WTC11 (cell line): Measurements from ENCODE around the gene EME2. TPM values are rescaled to one million over a fixed set of nuclear protein-coding genes. Genes with fewer than 3 reads are reported as not detected.

ENCODE experiments used
- ATAC-seq: fragments of 200-7000 bp; cut with Tn5 transposase; 2 replicates; pipeline ENCODE4 v1.10.0; 2021; ENCODE audit warnings: mild to moderate bottlenecking, moderate library complexity
- CTCF ChIA-PET: fragments of 300-600 bp; sonication (Branson Sonifier 250); formaldehyde crosslinking; loops from one replicate; lab custom pipeline; 2021; ENCODE audit warnings: antibody characterized with exemption; lab: Charles Lee
- POLR2A ChIA-PET: fragments of 350-600 bp; sonication (Branson Sonifier 250); formaldehyde crosslinking; loops from one replicate; lab custom pipeline; 2021; ENCODE audit warnings: antibody characterized with exemption; lab: Charles Lee
- DNase-seq: peaks from one replicate; pipeline ENCODE4 v3.0.0; 2021; ENCODE audit warnings: low spot score
- H3K27ac Mint-ChIP-seq: 2 replicates; pipeline ENCODE4 v1.8.0; 2021; ENCODE audit warnings: mixed read lengths
- H3K27me3 Mint-ChIP-seq: 2 replicates; pipeline ENCODE4 v1.8.0; 2021; ENCODE audit warnings: low read depth, mild to moderate bottlenecking, moderate library complexity, mixed read lengths
- H3K36me3 Mint-ChIP-seq: 2 replicates; pipeline ENCODE4 v1.8.0; 2021; ENCODE audit warnings: mixed read lengths
- H3K4me1 Mint-ChIP-seq: 2 replicates; pipeline ENCODE4 v1.8.0; 2022; ENCODE audit warnings: mixed read lengths
- H3K4me3 Mint-ChIP-seq: 2 replicates; pipeline ENCODE4 v1.8.0; 2021; ENCODE audit warnings: mild to moderate bottlenecking, moderate library complexity, mixed read lengths
- H3K9me3 Mint-ChIP-seq: 2 replicates; pipeline ENCODE4 v1.8.0; 2021; ENCODE audit warnings: mixed read lengths
- ATF6 ChIP-seq: sonication (generic); formaldehyde crosslinking; IDR thresholded peaks from 2 replicates; pipeline ENCODE4 v1.8.1; 2023; ENCODE audit warnings: mild to moderate bottlenecking, missing genetic modification reagents
- CTCF ChIP-seq: fragments of 200-600 bp; IDR thresholded peaks from 2 replicates; pipeline ENCODE4 v1.8.0; 2022; ENCODE audit warnings: antibody characterized with exemption
- E2F4 ChIP-seq: sonication (generic); formaldehyde crosslinking; IDR thresholded peaks from 2 replicates; pipeline ENCODE4 v1.8.1; 2022; ENCODE audit warnings: low read depth, mild to moderate bottlenecking, moderate library complexity, missing genetic modification reagents, borderline replicate concordance
- ELF4 ChIP-seq: sonication (generic); formaldehyde crosslinking; IDR thresholded peaks from 2 replicates; pipeline ENCODE4 v1.8.1; 2022; ENCODE audit warnings: low read depth, mild to moderate bottlenecking, moderate library complexity, missing genetic modification reagents
- ERG ChIP-seq: fragments of 250-450 bp; sonication (Bioruptor Pico); IDR thresholded peaks from 2 replicates; pipeline ENCODE4 v1.8.0; 2021; ENCODE audit warnings: mild to moderate bottlenecking
- HMGA2 ChIP-seq: fragments of 250-450 bp; sonication (Bioruptor Pico); IDR thresholded peaks from 2 replicates; pipeline ENCODE4 v1.4.0; 2021; ENCODE audit warnings: mild to moderate bottlenecking, moderate library complexity
- HMGXB4 ChIP-seq: sonication (generic); formaldehyde crosslinking; IDR thresholded peaks from 2 replicates; pipeline ENCODE4 v1.8.1; 2023; ENCODE audit warnings: mild to moderate bottlenecking, moderate library complexity, missing genetic modification reagents
- JUN ChIP-seq: sonication (generic); formaldehyde crosslinking; IDR thresholded peaks from 2 replicates; pipeline ENCODE4 v1.8.0; 2023; ENCODE audit warnings: mild to moderate bottlenecking, missing genetic modification reagents
- KAT7 ChIP-seq: sonication (generic); formaldehyde crosslinking; IDR thresholded peaks from 2 replicates; pipeline ENCODE4 v1.8.1; 2023; ENCODE audit warnings: missing genetic modification reagents, mild to moderate bottlenecking, borderline replicate concordance
- MLX ChIP-seq: sonication (generic); formaldehyde crosslinking; IDR thresholded peaks from 2 replicates; pipeline ENCODE4 v1.8.1; 2023; ENCODE audit warnings: mild to moderate bottlenecking, missing genetic modification reagents, moderate library complexity
- RORB ChIP-seq: fragments of 250-450 bp; sonication (Bioruptor Pico); IDR thresholded peaks from 2 replicates; pipeline ENCODE4 v1.9.0; 2021; ENCODE audit warnings: mild to moderate bottlenecking
- SP1 ChIP-seq: sonication (generic); formaldehyde crosslinking; conservative IDR thresholded peaks from 2 replicates; pipeline ENCODE4 v1.8.1; 2022; ENCODE audit warnings: missing genetic modification reagents
- ZNF219 ChIP-seq: sonication (generic); formaldehyde crosslinking; IDR thresholded peaks from 2 replicates; pipeline ENCODE4 v1.8.0; 2023; ENCODE audit warnings: missing genetic modification reagents, mild to moderate bottlenecking, borderline replicate concordance
- ZNF671 ChIP-seq: fragments of 250-450 bp; sonication (Bioruptor Pico); IDR thresholded peaks from 2 replicates; pipeline ENCODE4 v1.8.0; 2021; ENCODE audit warnings: mild to moderate bottlenecking
- total RNA-seq: library from RNA; stranded (reverse); gene quantifications from 3 replicates; pipeline ENCODE4 v1.2.3, GENCODE V29; 2021
- TF ChIP-seq, protein P1 (sequence below): sonication (generic); formaldehyde crosslinking; IDR thresholded peaks from 2 replicates; pipeline ENCODE4 v1.8.0; 2022; ENCODE audit warnings: mild to moderate bottlenecking, missing genetic modification reagents
- TF ChIP-seq, protein P2 (sequence below): sonication (generic); formaldehyde crosslinking; IDR thresholded peaks from 2 replicates; pipeline ENCODE4 v1.8.1; 2022; ENCODE audit warnings: missing genetic modification reagents, borderline replicate concordance

The EME2 gene
- total RNA-seq, 1 experiment from 2014 or later: 23.2 TPM

GRCh38 chr16:1810536-1810935 is 37.9 kb downstream of the EME2 start:
- ChIA-PET CTCF (no interaction called here), POLR2A (no interaction called here)
- DNase-seq: no peak
- ATAC-seq: no peak
- peaks cover 17% of the 10 kb centered on the region for H3K36me3 Mint-ChIP-seq
- no peak overlapping the region for H3K4me3 Mint-ChIP-seq
- no peak overlapping the region for H3K27ac Mint-ChIP-seq
- TF ChIP-seq JUN (no peak), ATF6 (CRISPR knock-in tag) (no peak), ELF4 (CRISPR knock-in tag) (no peak), SP1 (CRISPR knock-in tag) (no peak), HMGXB4 (CRISPR knock-in tag) (no peak), ZNF671 (CRISPR knock-in tag) (no peak), ERG (CRISPR knock-in tag) (no peak), RORB (CRISPR knock-in tag) (no peak), E2F4 (no peak), HMGA2 (no peak), CTCF (no peak), MLX (CRISPR knock-in tag) (no peak), KAT7 (no peak)
- TF ChIP-seq, protein P1, sequence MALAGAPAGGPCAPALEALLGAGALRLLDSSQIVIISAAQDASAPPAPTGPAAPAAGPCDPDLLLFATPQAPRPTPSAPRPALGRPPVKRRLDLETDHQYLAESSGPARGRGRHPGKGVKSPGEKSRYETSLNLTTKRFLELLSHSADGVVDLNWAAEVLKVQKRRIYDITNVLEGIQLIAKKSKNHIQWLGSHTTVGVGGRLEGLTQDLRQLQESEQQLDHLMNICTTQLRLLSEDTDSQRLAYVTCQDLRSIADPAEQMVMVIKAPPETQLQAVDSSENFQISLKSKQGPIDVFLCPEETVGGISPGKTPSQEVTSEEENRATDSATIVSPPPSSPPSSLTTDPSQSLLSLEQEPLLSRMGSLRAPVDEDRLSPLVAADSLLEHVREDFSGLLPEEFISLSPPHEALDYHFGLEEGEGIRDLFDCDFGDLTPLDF (CRISPR knock-in tag): no peak
- no peaks in the 10 kb centered on the region for H3K4me1 Mint-ChIP-seq
- H3K9me3 Mint-ChIP-seq: peaks cover 4% of the 10 kb centered on the region; the same call in 1 of the 2 replicates
- no peaks in the 10 kb centered on the region; the same call in 1 of the 2 replicates for H3K27me3 Mint-ChIP-seq

GRCh38 chr16:1812732-1813163 is 40.1 kb downstream of the EME2 start:
- peak; percentile 70 for DNase-seq
- ATAC-seq: peak; percentile 61
- no peak overlapping the region for H3K4me3 Mint-ChIP-seq
- TF ChIP-seq, protein P2, sequence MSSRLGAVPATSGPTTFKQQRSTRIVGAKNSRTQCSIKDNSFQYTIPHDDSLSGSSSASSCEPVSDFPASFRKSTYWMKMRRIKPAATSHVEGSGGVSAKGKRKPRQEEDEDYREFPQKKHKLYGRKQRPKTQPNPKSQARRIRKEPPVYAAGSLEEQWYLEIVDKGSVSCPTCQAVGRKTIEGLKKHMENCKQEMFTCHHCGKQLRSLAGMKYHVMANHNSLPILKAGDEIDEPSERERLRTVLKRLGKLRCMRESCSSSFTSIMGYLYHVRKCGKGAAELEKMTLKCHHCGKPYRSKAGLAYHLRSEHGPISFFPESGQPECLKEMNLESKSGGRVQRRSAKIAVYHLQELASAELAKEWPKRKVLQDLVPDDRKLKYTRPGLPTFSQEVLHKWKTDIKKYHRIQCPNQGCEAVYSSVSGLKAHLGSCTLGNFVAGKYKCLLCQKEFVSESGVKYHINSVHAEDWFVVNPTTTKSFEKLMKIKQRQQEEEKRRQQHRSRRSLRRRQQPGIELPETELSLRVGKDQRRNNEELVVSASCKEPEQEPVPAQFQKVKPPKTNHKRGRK (CRISPR knock-in tag): no peak
- TF ChIP-seq ZNF219 (CRISPR knock-in tag): no peak
- CTCF ChIA-PET: interaction anchor here (0.6 to 2.3 kb wide), 7 partner anchors 11 to 191 kb away, joined by 3 to 16 read pairs (median 5); no protein-coding TSS in a partner anchor
- POLR2A ChIA-PET: no interaction called here
- no peaks in the 10 kb centered on the region for H3K27me3 Mint-ChIP-seq
- peaks cover 7% of the 10 kb centered on the region for H3K36me3 Mint-ChIP-seq
- H3K4me1 Mint-ChIP-seq: no peaks in the 10 kb centered on the region
- H3K9me3 Mint-ChIP-seq: no peaks in the 10 kb centered on the region
- no peak overlapping the region for H3K27ac Mint-ChIP-seq
